WI38 (cell line): ENCODE data around the gene RSU1.

Experiments
- H3K4me3 ChIP-seq: 2 replicates; pipeline ENCODE4 v1.5.1; 2011; ENCODE audit warnings: low read depth, mild to moderate bottlenecking, control low read depth, low read length
- CTCF ChIP-seq: IDR thresholded peaks from 2 replicates; pipeline ENCODE4 v1.5.1; 2012; ENCODE audit warnings: low read depth, mild to moderate bottlenecking, control low read depth, low read length

RSU1 gene

GRCh38 chr10:16822027-16822426 lies 4.8 kb upstream of the RSU1 start:
- no peak for TF ChIP-seq CTCF
- H3K4me3 ChIP-seq = no peak overlapping the region

GRCh38 chr10:16820421-16820820 lies 3.2 kb upstream of the RSU1 start:
- TF ChIP-seq CTCF = no peak
- H3K4me3 ChIP-seq = no peak overlapping the region

GRCh38 chr10:16820018-16820417 lies 2.8 kb upstream of the RSU1 start:
- H3K4me3 ChIP-seq = no peak overlapping the region
- TF ChIP-seq CTCF = no peak

- no peak overlapping the region for H3K4me3 ChIP-seq
- TF ChIP-seq CTCF = no peak
Observed at GRCh38 chr10:16819436-16819835, 2.2 kb upstream of the RSU1 start.

GRCh38 chr10:16819026-16819425 lies 1.8 kb upstream of the RSU1 start:
- TF ChIP-seq CTCF = no peak

GRCh38 chr10:16816830-16817124 lies 447 bp downstream of the RSU1 start:
- H3K4me3 ChIP-seq = peak overlapping the region; percentile 71
- no peak for TF ChIP-seq CTCF

More at GRCh38 chr10:16819026-16819425, 1.8 kb upstream of the RSU1 start:
- H3K4me3 ChIP-seq = no peak overlapping the region

GRCh38 chr10:16816171-16816570 lies 1.1 kb downstream of the RSU1 start:
- H3K4me3 ChIP-seq = peak overlapping the region; percentile 71
- no peak for TF ChIP-seq CTCF
